Esophagus muscularis mucosa (tissue), 4 donors: ENCODE results near the gene CDC42BPA. TPM values are rescaled to one million over a fixed set of nuclear protein-coding genes. Genes with fewer than 3 reads are reported as not detected.

Experiments
- DNase-seq: peaks from one replicate; pipeline ENCODE4 v3.0.0-alpha.2; 2017; ENCODE audit errors: extremely low spot score
- H3K27ac ChIP-seq, 4 donors: fragments of 200-600 bp; sonication (generic); replicated peaks in 1 of 4; 1 replicate in 3 of 4; 2 replicates in 1 of 4; pipeline ENCODE4 v1.5.1; 2016 to 2019; ENCODE audit warnings: mild to moderate bottlenecking in 1 of 4
- H3K27me3 ChIP-seq, 4 donors: fragments of 200-600 bp; sonication (generic); one replicate each; pipeline versions ENCODE4 v1.5.1 to v1.6.0; 2016 to 2019
- H3K36me3 ChIP-seq, 4 donors: fragments of 200-600 bp; sonication (generic); one replicate each; pipeline ENCODE4 v1.5.1; 2016 to 2019
- H3K4me1 ChIP-seq, 4 donors: fragments of 200-600 bp; sonication (generic); one replicate each; pipeline ENCODE4 v1.5.1; 2016 to 2019
- H3K4me3 ChIP-seq, 4 donors: fragments of 200-600 bp; sonication (generic); 1 replicate in 2 of 4; 2 replicates in 2 of 4; pipeline ENCODE4 v1.5.1; 2016 to 2019; ENCODE audit warnings: mild to moderate bottlenecking in 4 of 4, moderate library complexity in 1 of 4
- H3K9me3 ChIP-seq, 4 donors: fragments of 200-600 bp; sonication (generic); 1 replicate in 3 of 4; 2 replicates in 1 of 4; pipeline ENCODE4 v1.5.1; 2016 to 2019
- CTCF ChIP-seq, 3 experiments: fragments of 200-600 bp in 2 of 3; fragments of 450-650 bp in 1 of 3; sonication (generic) in 2 of 3; IDR thresholded peaks; one replicate each; pipeline ENCODE4 v1.5.1; 2017 to 2019; ENCODE audit warnings: antibody characterized with exemption in 3 of 3, mild to moderate bottlenecking in 2 of 3, moderate library complexity in 1 of 3
- EP300 ChIP-seq: sonication (generic); formaldehyde crosslinking; IDR thresholded peaks from one replicate; pipeline ENCODE4 v1.6.1; 2017; ENCODE audit warnings: antibody characterized with exemption
- POLR2A ChIP-seq: fragments of 450-650 bp; IDR thresholded peaks from one replicate; pipeline ENCODE4 v1.6.1; 2017; ENCODE audit warnings: antibody characterized with exemption, moderate library complexity, mild to moderate bottlenecking, low read depth
- POLR2AphosphoS5 ChIP-seq, 2 donors: sonication (generic); formaldehyde crosslinking; IDR thresholded peaks; one replicate each; pipeline ENCODE4 v1.6.1; 2017; ENCODE audit warnings: antibody characterized with exemption in 2 of 2
- WGBS: methylation state at CpG from one replicate; pipeline ENCODE4 v1.1.5; 2018; 5-methylcytosine and 5-hydroxymethylcytosine counted together
- intact Hi-C: fragments of 100-400 bp; cut with DNase I; formaldehyde crosslinking; loops from one replicate; pipeline ENCODE4 v1.15.1; 2023
- total RNA-seq, 4 donors: library from RNA; depleted of rRNA; stranded (reverse); fragments of >200 nt; gene quantifications; one replicate each; pipeline versions ENCODE4 v1.1.0 to v1.2.1, GENCODE V29; 2016

Gene CDC42BPA
- total RNA-seq, 4 donors from 2014 or later, result 59.5 to 72.2 (median 69.7) TPM

- WGBS, result 94% methylated on average over 8 of the region's 21 CpGs
- intact Hi-C loops, result no loop called here
- H3K9me3 ChIP-seq, result no peaks in the 10 kb centered on the region
- H3K27me3 ChIP-seq, result no peaks in the 10 kb centered on the region
- no peak for DNase-seq
- peak overlapping the region in 1 of 4 donors; percentile 17 for H3K27ac ChIP-seq
- peaks cover 4 to 54% (median 38%) of the 10 kb centered on the region in 4 donors for H3K36me3 ChIP-seq
- H3K4me1 ChIP-seq, result peaks cover 46 to 78% (median 62%) of the 10 kb centered on the region in 4 donors
- TF ChIP-seq CTCF (IDR thresholded peaks at IDR 0.05) (no peak), POLR2A (no peak), EP300 (no peak), POLR2AphosphoS5 (IDR thresholded peaks at IDR 0.05) (no peak)
- no peak overlapping the region for H3K4me3 ChIP-seq
Measured at GRCh38 chr1:226976978-226977642, 341.2 kb downstream of the CDC42BPA start.

- intact Hi-C loops, result no loop called here
- peaks cover 4 to 53% (median 32%) of the 10 kb centered on the region in 4 donors for H3K36me3 ChIP-seq
- 97% methylated on average over 19 of the region's 34 CpGs for WGBS
- no peak for DNase-seq
- TF ChIP-seq EP300, result no peak
- no peak for TF ChIP-seq POLR2AphosphoS5 (IDR thresholded peaks at IDR 0.05)
- peaks cover 0 to 5% (median 0%) of the 10 kb centered on the region in 4 donors for H3K9me3 ChIP-seq
- no peaks in the 10 kb centered on the region for H3K27me3 ChIP-seq
- H3K4me1 ChIP-seq, result peaks cover 48 to 74% (median 63%) of the 10 kb centered on the region in 4 donors
- H3K27ac ChIP-seq, result peak overlapping the region in 1 of 4 donors; percentile 17
- H3K4me3 ChIP-seq, result no peak overlapping the region
Measured at GRCh38 chr1:226976276-226976977, 341.9 kb downstream of the CDC42BPA start.

- WGBS, result 86% methylated on average over 22 of the region's 32 CpGs
- Histone ChIP-seq H3K27ac (peak overlapping the region; percentile 89 to 95 (median 93)), H3K9me3 (peaks cover 0 to 7% (median 0%) of the 10 kb centered on the region in 4 donors), H3K27me3 (no peaks in the 10 kb centered on the region), H3K4me3 (no peak overlapping the region), H3K4me1 (peaks cover 42 to 66% (median 59%) of the 10 kb centered on the region in 4 donors), H3K36me3 (peaks cover 4 to 48% (median 31%) of the 10 kb centered on the region in 4 donors)
- intact Hi-C loops, result no loop called here
- no peak for TF ChIP-seq POLR2A
- no peak for TF ChIP-seq CTCF (IDR thresholded peaks at IDR 0.05)
- no peak for TF ChIP-seq POLR2AphosphoS5 (IDR thresholded peaks at IDR 0.05)
- no peak for TF ChIP-seq EP300
- DNase-seq, result no peak
Measured at GRCh38 chr1:226975259-226976250, 342.7 kb downstream of the CDC42BPA start.

- intact Hi-C loops, result no loop called here
- H3K36me3 ChIP-seq, result peaks cover 4 to 48% (median 32%) of the 10 kb centered on the region in 4 donors
Measured at GRCh38 chr1:226974544-226975258, 343.6 kb downstream of the CDC42BPA start.

More at GRCh38 chr1:226974544-226975258, 343.6 kb downstream of the CDC42BPA start:
- Histone ChIP-seq H3K4me3 (peak overlapping the region in 1 of 4 donors; percentile 31), H3K9me3 (peaks cover 0 to 7% (median 0%) of the 10 kb centered on the region in 4 donors), H3K4me1 (peaks cover 41 to 58% (median 54%) of the 10 kb centered on the region in 4 donors), H3K27ac (peak overlapping the region; percentile 89 to 95 (median 93)), H3K27me3 (no peaks in the 10 kb centered on the region)
- WGBS, result 59% methylated on average over 13 of the region's 14 CpGs
- TF ChIP-seq CTCF (IDR thresholded peaks at IDR 0.05), result no peak
- TF ChIP-seq POLR2AphosphoS5 (IDR thresholded peaks at IDR 0.05), result peak in 1 of 2 donors; percentile 1
- no peak for TF ChIP-seq EP300
- no peak for DNase-seq
